Activated T-cell treated with anti-CD3 and anti-CD28 coated beads for 24 hours (primary cell): ENCODE results near the gene DPEP2NB.
"Not testable (repeated sequence)": the region's sequence is repeated elsewhere in the genome, so short reads cannot be mapped to it uniquely, and the experiment has no call there.

ENCODE experiments used
- DNase-seq: peaks from one replicate; pipeline ENCODE4 v3.0.0-alpha.2; 2020; ENCODE audit warnings: low read depth

The DPEP2NB gene

GRCh38 chr16:67982011-67982696 lies 33.6 kb downstream of the DPEP2NB start:
- DNase-seq, result no peak

- DNase-seq, result no peak
Measured at GRCh38 chr16:67979955-67980678, 35.6 kb downstream of the DPEP2NB start, which contains the start of gene DPEP3. TSS of gene DPEP3 (minus strand) at chr16:67980499. CDS start at chr16:67980380, 119 bp downstream.

- no peak for DNase-seq
Measured at GRCh38 chr16:67977469-67978227, 38.1 kb downstream of the DPEP2NB start.

- DNase-seq, result no peak
Measured at GRCh38 chr16:67977005-67977404, 38.7 kb downstream of the DPEP2NB start.

- DNase-seq, result no peak
Measured at GRCh38 chr16:67976205-67976604, 39.5 kb downstream of the DPEP2NB start.

GRCh38 chr16:67975321-67976105 lies 40.2 kb downstream of the DPEP2NB start:
- no peak for DNase-seq

- not testable (repeated sequence) for DNase-seq
Measured at GRCh38 chr16:67972285-67972684, 43.4 kb downstream of the DPEP2NB start.

- DNase-seq, result no peak
Measured at GRCh38 chr16:67971111-67971510, 44.6 kb downstream of the DPEP2NB start.

GRCh38 chr16:67969254-67970039 lies 46.3 kb downstream of the DPEP2NB start:
- no peak for DNase-seq

- peak; percentile 89 for DNase-seq
Measured at GRCh38 chr16:67968400-67969253, 47.1 kb downstream of the DPEP2NB start, which contains the start of gene SLC12A4. TSS of gene SLC12A4 (minus strand) at chr16:67968637. CDS start at chr16:67968553, 84 bp downstream.

- no peak for DNase-seq
Measured at GRCh38 chr16:67967958-67968399, 47.7 kb downstream of the DPEP2NB start.

GRCh38 chr16:67967183-67967957 lies 48.3 kb downstream of the DPEP2NB start:
- DNase-seq, result peak; percentile 9

GRCh38 chr16:67966549-67967182 lies 49.0 kb downstream of the DPEP2NB start:
- no peak for DNase-seq

- no peak for DNase-seq
Measured at GRCh38 chr16:67965668-67966548, 49.8 kb downstream of the DPEP2NB start.

- no peak for DNase-seq
Measured at GRCh38 chr16:67964477-67965131, 51.1 kb downstream of the DPEP2NB start.

- no peak for DNase-seq
Measured at GRCh38 chr16:67963662-67964321, 51.9 kb downstream of the DPEP2NB start.
